GM19397 (cell line): ENCODE measurements around the gene WAPL.
"Not testable (repeated sequence)": the region's sequence is repeated elsewhere in the genome, so short reads cannot be mapped to it uniquely, and the experiment has no call there.

ENCODE experiments used
- ATAC-seq: cut with Tn5 transposase; IDR thresholded peaks from one replicate; pipeline ENCODE4 v1.9.1; 2021; ENCODE audit warnings: mild to moderate bottlenecking, moderate library complexity; ENCODE audit not compliant: unreplicated experiment

WAPL gene

GRCh38 chr10:86525713-86526112, 4.1 kb upstream of the WAPL start:
- ATAC-seq: not testable (repeated sequence)

DNA sequence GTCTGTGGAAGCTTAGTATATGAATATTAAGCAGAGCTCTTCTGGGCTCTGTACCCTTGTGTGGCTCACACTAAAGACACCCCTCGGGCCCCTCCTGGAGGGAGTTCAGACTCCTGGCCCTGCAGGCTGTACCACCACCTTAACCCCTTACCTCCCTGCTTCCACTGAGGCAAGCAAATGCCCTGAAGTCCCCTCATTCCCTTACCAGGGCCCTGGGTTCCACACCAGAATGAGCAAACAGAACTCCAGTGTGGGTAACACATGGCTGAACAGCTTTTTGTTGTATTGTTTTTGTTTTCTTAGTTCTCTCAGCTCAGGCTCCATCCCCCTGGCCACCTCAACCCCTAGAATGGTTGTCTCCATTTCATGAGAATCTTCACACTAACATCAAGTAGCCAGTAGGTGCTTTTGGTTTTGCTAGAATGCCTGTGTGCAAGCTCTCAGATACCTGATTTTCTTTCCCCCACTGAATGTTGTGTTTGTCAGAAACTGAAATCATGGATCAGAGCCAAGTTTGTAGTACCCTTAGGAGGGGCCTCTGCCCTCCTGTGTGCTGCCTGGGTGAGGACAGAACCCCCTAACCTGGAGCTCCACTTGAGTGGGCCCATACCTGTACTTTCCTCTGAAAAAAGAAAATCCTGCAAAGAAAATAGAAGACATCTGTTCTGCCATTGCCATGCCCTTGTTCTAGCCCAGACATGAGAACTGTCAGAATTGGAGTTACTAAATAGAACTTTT, 2.8 kb upstream of the WAPL start:
- ATAC-seq: no peak

DNA sequence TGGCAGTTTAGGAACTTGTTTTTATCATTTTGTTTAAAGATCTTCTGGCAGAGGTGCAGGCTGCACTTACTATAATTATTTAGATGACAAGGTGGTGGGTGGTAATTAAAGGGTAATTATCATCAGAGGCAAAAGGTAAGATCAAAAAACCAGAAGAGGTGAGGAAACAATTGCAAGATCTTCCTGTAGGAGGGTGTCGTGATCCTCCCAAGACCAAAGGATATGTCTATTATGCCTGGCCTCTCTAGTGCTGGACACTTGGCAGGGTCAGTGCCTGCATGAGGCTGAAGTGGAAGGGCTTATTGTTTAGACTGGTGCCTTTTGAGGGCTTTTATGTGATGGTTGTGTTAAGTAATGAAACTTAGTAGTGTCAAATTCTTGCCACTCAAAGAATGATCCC, 1.8 kb upstream of the WAPL start:
- no peak for ATAC-seq

- no peak for ATAC-seq
Measured at GRCh38 chr10:86522510-86522855, 891 bp upstream of the WAPL start.

DNA sequence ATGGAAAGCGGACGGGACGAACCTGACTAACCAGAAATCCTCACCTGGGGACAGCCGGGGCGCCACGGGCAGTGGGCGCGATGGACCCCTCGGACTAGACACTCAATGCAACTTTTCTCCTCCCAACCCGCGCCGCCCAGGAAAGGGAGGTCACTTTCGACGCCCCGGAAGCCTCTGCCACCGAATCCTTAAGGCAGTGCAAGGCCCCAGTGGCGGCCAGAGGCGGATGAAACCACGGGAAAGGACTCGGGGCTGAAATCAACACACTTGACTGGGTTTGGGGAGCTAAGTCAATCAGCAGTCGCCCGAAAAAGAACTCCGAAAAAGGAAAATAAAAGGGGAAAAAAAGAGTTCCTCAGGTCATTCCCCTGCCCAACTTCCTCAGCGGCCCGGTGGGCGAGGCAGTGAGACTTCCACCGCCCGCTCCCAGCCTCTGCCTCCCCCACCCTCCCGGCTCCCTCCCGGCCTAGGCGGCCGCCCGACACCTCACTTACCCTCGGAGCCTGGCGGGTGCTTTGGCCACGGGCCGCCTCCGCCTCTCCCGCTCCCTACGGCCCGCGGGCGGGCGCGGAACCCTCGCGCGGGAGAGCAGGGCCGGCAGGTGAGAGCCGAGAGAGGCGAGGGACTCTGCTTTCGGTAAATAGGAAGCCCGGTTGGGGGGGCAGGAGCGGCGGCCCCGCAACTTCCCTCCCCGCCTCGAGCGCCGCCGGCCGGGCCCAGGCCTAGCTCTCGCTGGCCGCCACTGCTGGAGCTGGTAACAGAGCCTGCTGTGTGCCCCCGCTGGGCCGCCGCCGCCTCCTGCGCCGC, 518 bp downstream of the WAPL start:
- ATAC-seq: peak; percentile 24

DNA sequence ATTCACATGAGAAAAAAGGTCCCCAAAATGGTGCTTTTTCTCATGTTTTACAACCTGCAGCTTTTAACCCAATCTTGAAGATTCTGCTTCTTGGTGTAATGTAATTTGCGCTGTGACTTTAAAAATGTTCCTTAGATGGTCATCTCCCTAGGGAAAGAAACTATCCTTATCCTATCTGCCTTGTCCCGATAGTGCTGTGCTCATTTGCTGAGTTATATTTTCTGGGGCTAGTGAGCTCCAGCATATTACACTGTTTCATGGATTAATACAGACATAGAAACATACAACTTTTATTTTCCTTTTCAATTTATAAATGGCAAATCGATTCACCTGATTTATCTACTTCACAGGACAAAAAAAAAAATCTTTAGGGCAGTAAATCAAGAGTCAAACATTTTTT, 2.8 kb downstream of the WAPL start:
- no peak for ATAC-seq

DNA sequence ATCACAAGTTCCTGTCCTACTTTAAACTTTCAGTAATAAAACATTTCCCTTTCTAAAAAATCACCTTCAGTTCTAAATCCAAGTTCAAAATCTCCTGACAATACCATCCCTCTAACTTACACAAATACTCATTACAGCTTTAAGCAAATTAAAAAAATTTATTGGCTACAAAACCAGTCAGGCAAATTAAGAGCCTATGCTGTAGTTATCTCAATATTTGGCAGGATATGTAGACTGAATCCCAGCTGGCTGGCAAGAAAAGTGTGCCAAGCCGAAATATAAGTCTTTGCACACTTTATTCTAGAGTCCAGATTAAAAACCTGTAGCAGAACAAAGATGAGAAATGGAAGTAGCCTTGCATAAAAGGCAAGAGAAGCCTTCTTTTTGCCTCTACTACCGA, 9.5 kb downstream of the WAPL start:
- ATAC-seq: no peak

DNA sequence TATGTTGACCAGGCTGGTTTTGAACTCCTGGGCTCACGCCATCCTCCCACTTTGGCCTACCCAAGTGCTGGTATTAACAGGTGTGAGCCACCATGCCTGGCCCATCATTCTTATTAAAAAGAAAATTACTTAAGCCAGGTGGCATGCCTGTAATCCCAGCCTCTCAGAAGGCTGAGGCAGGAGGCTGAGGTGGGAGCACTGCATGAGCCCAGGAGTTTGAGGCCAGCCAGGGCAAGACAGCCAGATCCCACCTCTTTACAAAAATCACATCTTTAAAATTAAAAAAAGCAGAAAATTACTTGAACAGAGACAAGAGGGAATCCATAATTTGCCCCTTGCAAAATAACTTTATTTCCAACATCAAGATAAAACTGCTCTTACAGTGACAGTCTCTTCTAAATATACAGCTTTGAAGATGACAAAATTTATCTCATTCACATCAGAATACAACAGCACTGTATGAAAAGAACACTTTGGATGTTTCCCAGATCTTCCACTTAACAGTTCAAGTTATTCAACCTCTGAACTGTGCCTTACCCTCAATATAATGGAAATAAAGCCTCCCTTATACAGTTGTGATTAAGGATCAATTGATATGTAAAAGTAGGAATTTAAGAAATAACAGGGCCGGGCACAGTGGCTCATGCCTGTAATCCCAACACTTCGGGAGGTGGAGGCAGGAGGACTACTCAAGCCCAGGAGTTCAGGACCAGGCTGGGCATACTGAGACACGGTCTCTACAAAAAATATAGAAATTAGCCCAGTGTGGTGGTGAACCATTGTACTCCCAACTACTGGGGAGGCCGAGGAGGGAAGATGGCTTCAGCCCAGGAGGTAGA, 10.3 kb downstream of the WAPL start:
- no peak for ATAC-seq

DNA sequence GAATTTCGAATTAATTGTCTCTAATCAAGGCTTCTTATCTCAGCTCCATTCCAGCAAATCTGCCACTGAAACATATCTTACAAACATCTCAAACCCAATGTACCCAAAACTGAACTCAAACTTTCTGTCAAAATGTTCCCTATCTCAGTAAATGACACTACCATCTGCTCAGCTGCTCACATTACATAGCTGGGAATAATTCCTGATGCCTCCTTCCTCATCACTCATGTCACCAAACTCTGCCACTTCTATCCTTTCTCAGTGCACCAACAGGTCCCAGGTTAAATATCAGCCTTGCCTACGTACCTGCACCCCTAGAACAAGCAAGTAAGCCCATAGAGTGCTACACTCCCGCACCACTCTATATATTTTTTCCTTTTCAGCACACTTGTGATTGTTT, 12.4 kb downstream of the WAPL start:
- ATAC-seq: no peak

GRCh38 chr10:86508217-86508616, 13.4 kb downstream of the WAPL start:
- no peak for ATAC-seq

- ATAC-seq: no peak
Measured at GRCh38 chr10:86506499-86506898, 15.1 kb downstream of the WAPL start.

GRCh38 chr10:86506062-86506461, 15.5 kb downstream of the WAPL start:
- no peak for ATAC-seq

DNA sequence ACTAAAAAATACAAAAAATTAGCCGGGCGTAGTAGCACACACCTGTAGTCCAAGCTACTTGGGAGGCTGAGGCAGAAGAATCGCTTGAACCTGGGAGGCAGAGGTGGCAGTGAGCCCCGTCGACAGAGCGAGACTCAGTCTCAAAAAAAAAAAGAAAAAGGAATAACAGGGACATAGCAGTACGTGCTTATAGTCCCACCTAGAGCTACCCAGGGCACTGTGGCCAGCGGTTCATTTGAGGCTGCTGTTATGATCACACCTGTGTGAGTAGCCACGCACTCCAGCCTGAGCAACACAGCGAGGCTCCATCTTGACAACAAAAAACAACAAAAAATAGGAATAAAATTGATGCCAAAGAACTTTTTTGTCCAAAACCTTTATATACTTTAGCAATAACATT, 17.1 kb downstream of the WAPL start:
- no peak for ATAC-seq

DNA sequence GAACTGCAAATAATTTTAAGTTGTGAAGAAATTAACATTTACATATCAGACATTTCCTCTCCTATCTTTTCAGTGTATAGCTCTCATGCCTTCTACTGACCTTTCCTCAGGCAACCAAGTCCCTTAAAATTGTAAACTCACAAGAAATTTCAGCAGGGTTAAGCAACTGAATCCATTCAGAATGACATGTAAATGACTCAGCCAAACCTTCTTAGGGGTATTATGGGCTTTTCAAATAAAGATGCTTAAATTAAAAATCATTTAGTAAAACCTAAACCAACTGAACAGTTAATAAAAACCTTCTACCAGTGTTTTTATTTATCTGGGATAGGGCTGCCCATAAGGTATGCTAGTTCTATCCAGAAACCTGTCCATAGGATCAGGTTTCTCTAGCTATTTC, 20.7 kb downstream of the WAPL start:
- no peak for ATAC-seq

- no peak for ATAC-seq
Measured at GRCh38 chr10:86498598-86498997, 23.0 kb downstream of the WAPL start.

DNA sequence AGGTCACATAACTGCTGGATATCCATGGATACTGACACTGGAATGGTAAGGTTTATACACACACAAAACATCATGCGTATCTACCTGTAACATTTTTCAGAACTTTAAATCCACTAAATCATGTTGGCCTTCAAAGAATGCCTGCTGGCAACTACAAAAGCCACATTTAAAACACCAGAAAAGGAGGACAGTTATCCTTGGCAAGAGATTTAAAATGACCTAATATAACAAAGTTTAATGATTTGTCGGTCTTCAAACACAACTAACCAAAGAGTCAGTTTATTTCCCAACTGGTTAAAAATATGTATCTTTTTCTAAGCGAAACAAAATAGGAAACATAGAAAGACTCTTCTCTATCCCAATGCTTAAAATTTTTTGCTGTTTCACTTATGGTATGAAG, 24.0 kb downstream of the WAPL start:
- no peak for ATAC-seq

GRCh38 chr10:86489960-86490612, 31.5 kb downstream of the WAPL start:
- no peak for ATAC-seq

GRCh38 chr10:86489071-86489810, 32.4 kb downstream of the WAPL start:
- ATAC-seq: no peak

- no peak for ATAC-seq
Measured at GRCh38 chr10:86486856-86487255, 34.7 kb downstream of the WAPL start.

- no peak for ATAC-seq
Measured at GRCh38 chr10:86483664-86484063, 37.9 kb downstream of the WAPL start.
